T-helper 1 cell (primary cell): ENCODE data around the gene DNAJB11.
A peak's percentile ranks its signal among the peaks of the same experiment; 100 is the strongest.
"Not testable (repeated sequence)": the region's sequence is repeated elsewhere in the genome, so short reads cannot be mapped to it uniquely, and the experiment has no call there.

Experiments
- DNase-seq, 5 donors: peaks; one replicate each; pipeline ENCODE4 v3.0.0-alpha.2; 2012 to 2020

Gene DNAJB11

DNA sequence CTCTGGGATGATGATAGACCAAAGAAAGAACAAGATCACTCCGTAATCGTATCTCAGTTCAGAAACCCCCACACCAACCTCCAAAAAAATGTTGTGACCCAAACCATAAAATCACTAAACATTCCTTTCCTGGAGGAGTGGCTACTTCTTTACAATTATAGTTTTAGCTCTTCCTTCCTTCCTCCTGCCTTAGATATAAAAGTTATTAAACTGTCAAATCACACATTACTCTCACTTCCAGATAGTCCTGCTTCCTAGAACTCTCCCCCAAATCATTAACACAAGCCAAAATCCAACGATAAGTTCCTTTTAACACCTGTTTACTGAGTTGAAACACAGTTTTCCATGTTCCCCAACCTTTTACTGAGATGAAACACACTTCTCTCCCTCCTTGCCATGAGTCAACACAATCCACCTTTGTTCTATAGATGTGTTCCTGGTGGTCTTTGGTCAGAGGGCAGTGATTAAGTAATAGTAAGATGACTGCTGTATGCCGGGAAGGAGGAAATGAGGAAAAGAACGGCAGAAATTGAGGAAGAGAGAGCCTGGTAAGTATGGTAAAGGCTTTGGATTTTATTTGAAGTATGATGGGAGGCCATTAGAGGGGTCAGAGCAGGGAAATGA lies 18.0 kb upstream of the DNAJB11 start:
- no peak for DNase-seq

DNA sequence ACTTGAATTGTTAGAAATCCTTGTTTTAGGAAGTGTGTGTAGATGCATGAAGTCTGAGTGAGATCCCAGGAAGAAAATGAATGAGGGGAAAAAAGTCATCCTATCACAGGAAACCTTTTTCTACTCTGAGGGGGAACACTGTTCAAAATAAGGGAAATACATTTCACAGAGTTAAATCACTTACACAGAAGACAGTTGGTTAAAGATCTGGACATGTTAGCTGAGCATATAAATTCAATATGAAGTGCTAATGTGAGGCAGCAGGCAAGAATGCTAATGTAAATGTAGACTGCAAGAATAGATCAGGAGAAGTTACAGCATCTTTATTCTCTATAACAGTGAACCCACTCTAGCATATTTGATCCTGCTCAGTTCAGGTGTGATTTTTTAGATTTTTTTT lies 5.9 kb upstream of the DNAJB11 start:
- DNase-seq, result no peak

DNA sequence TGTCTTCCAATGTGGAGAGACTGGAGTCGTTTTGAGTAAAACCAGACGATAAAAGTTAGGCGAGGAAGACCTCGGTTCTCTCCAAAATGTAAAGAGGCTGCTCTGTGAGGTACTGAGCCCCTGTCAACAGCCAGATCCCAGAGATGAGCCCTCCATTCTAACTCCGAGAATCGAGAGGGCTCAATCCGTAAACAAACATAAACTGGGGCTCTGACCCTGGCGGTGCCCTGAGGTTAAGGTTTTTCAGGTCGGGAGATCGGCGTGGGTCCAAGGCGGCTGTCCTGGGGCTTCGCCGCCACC lies 3.8 kb upstream of the DNAJB11 start:
- DNase-seq, result no peak

DNA sequence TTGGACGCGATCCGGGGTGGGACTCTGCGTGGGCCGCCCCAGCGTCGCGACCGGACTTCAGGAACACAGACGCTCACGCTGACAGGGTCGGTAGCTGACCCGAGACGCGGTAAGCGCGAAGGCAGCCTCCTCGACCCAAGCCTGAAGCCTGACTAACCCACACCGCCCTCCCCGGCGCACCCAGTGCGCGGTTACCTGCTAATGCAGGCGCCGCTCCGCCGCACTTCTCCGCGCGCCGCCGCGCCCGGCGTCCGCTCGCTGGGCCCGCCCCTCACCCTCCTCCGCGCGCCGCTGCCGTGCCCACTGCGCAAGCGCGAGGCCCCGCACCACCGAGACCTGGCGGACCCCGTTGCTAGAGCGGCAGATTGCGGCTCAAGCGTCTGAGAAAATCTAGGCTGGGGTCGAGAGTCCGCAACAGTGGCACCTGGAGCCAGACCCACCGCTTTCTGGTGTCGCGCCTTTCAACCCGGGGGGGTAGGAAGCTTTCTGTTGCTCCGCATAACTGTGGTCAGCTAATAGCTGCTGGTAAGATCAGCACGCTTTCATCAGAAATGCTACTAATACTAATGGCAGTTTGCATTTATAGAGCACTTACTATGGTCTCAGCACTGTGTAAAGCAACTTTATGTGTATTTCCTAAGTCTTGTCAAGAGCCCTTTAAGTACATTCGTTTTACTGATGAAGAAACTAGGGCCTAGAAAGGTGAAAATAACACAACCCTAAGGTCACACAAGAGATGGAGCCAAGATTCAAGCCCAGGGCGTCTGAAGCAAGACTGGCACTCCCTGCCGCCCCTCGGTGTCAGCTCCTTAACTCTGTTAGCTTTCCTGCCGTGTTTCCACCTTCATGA lies 3.2 kb upstream of the DNAJB11 start, which contains the start of gene TBCCD1:
Gene TBCCD1 (minus strand): TSS at position 268 of the 850 bp plus-strand sequence. CDS start 3,010 bp downstream, outside the sequence.
- peak; percentile 86 to 94 (median 89) for DNase-seq

DNA sequence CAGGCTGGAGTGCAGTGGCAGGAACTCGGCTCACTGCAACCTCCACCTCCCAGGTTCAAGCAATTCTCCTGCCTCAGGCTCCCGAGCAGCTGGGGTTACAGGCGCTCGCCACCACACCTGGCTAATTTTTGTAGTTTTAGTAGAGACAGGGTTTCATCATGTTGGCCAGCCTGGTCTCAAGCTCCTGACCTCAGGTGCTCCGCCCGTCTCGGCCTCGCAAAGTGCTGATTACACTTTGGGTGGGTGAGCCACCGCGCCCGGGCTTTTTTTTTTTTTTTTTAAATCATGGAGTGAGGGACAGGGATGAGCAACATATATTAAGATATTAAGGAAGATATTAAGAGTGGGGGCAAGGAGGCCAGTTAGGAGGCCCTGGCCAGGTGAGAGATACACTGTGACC lies 1.2 kb upstream of the DNAJB11 start:
- DNase-seq, result not testable (repeated sequence)

DNA sequence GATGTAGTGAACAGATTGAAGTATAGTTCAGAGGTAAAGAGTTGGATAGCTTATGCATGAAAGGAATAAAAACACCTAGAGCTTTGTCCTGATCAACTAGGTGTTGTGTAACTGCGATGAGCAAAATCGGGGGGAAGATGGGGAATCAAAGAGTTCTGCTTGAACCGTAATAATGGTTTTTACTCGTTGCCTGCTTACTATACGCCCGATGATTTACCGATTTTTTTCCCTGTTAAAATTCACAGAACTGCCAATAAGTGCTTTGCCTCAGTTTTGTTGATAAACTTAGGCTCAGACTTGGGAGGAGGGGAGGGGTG lies 783 bp upstream of the DNAJB11 start:
- no peak for DNase-seq

DNA sequence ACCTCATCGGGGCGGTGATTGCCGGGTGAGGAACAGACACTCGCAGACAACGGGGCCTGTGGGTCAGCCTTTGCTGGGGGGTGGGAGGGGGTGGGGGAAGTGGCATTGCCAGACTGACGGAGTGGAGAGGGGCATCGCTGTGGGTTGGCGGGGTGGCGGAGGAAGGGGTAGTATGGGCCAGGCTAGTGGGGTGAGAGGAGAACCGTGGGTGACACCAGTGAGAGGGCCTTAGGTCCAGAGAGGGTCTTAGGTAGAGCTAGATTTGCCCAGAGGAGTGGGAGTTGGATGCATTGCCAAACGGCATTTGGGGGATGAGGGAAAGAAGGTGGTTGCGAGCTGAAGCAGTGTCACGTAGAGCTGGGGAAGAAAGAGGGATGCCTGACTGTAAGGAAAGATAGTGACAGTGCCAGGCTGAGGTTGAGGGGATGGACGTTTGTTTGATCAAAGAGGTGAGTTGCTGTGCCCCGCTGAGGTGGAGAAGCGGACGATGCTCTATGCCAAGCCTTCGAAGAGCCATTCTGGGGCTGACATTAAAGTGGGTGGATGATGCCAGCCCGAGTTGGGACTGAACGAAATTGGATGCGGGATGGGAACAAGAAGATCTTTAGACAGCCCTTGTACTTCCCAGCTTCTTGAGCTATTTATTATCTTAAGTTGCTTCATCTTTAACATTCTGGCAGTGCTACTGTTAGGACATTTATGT lies 572 bp downstream of the DNAJB11 start:
- DNase-seq, result no peak

DNA sequence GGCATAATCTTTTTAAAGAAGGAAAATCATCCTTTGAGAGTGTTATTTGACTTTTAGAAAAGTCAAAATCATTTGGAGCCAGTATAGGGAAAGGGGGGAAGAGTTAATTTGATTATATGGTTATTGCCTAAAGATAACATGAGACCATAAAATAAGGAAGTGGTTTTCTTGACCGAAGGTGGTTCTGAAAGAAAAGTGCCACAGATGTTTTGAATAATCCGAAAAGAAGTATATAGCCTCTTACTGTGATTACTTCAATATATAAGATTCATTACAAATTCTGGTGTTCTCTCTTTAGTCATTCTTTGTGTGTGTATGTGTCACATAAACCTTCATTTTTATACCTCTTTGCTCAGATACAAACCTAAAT lies 1.1 kb downstream of the DNAJB11 start:
- no peak for DNase-seq

DNA sequence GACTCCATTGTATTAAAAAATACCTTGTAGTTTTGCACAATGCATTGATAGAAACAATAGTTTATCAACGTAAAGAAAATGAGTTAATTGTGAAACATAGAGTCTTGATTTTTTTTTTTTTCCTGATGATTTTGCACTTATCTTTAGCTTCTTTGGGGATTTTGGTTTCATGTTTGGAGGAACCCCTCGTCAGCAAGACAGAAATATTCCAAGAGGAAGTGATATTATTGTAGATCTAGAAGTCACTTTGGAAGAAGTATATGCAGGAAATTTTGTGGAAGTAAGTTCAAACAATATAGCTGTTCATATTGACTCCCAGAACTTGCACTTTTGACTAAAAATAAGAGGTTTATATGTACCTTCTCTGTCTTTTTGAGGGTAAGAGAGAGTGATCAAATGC lies 7.0 kb downstream of the DNAJB11 start:
- DNase-seq, result no peak

DNA sequence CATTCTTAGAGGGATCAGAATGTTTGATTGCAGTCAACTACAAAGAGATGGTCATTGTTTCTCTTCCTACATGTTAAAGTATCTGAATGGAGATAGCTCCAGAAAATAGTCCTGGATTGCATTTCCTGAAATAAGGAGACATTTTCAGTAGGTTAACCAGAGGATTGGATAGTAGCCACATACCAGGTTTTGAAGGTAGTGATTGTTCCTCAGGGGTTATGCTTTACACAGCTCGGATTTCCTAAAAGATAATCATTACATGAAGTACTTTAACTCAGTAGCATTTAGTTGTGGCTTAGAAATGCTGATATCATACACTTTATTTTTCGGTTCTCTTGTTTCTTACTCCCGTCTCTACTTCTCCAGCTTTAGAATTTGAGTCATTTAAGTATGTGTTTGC lies 10.3 kb downstream of the DNAJB11 start:
- no peak for DNase-seq

DNA sequence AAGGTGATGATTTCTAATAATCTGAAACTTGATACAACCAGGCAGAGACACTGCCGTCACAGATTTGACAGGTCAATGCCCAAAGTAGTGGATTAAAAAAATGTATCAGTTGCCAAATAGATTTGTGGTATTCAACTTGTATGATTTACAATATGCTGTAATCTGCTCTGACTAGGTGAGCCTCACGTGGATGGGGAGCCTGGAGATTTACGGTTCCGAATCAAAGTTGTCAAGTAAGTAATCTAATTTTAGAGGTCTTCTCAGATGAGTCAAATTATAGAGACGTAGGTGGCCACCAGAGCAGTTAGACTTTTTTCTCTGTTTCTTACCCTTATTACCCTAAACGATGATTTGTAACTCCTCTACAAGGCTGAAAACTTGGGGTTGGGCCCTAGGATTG lies 12.0 kb downstream of the DNAJB11 start:
- DNase-seq, result no peak

DNA sequence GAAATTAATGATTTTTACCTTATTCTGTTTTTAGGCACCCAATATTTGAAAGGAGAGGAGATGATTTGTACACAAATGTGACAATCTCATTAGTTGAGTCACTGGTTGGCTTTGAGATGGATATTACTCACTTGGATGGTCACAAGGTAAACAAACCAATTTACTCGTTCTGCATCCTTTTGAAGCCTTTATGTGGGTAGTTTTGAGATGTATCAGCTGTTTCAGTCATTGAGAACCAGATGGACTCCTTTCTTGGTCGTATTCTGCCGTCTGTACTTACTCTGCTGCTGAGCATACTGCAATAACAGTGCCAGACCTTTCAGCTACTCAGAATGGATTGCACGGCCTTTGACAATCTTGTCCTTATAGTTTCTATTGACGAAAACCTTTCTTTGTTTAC lies 13.3 kb downstream of the DNAJB11 start:
- no peak for DNase-seq

DNA sequence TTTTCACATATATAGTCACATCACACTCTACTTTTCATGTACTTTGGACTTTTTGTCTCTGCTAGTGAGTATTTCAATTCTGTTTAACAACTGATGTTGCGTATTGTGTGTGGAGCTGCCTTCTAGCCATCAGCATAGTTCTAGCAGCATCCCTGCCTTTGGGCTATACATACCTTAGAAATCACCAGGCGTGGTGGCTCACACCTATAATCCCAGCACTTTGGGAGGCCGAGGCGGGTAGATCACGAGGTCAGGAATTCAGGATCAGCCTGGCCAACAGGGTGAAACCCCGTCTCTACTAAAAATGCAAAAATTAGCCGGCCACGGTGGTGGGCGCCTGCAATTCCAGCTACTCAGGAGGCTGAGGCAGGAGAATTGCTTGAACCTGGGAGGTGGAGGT lies 15.7 kb downstream of the DNAJB11 start:
- DNase-seq, result not testable (repeated sequence)

DNA sequence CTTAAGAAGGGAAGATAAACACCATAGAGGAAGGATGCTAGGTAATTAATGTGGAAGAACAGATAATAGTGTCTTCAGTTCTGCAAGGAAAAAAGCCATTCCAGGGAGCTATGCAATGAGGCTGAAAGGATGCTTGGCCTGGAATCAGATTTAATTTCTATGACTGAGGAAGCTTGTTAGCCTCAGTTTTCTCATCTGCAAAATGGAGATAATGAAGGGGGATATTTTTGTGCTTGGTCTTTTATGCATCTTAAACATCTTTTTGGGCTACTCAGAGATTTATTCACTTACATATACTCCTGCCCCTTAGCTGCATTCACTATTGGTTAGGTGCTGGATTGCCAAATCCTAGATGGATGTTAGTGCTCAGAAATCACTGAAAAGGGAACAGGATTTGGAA lies 16.7 kb downstream of the DNAJB11 start:
- no peak for DNase-seq

DNA sequence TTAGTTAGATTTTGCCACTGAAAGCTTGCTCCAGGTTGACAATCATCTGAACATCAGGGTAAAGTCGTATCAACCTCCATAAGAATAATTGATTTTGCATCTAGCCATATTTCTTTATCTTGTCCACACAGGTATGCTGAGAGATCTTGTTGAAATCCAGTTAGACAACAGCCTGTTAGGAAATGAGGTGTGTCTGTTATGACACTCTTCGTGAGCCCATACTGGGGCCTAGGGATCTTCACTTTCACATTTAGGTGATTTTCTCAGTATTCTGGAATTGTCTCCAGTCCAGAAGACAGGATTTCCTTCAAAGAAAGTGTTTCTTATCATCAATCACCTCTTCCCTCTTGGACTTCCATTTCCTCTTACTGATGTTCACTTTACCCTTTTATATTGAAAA lies 18.1 kb downstream of the DNAJB11 start:
- DNase-seq, result no peak

DNA sequence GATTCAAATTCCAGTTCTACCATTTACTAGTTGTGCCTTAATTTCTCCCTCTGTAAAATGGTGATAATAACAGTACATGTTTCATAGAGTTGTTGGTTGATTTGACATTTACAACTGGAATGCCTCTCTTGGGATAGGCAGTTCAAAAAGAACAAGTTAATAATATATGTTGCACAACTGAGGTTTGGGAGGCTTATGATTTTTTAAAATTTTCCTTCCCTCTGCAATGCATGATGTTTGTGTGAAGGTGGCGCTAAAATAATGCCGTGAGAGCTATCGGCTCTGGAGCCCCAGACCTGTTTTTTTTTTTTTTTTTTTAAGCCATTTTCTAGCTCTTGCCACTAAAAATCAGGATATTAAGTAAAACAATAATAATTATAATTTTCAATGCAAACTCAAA lies 18.6 kb downstream of the DNAJB11 start:
- DNase-seq, result no peak

DNA sequence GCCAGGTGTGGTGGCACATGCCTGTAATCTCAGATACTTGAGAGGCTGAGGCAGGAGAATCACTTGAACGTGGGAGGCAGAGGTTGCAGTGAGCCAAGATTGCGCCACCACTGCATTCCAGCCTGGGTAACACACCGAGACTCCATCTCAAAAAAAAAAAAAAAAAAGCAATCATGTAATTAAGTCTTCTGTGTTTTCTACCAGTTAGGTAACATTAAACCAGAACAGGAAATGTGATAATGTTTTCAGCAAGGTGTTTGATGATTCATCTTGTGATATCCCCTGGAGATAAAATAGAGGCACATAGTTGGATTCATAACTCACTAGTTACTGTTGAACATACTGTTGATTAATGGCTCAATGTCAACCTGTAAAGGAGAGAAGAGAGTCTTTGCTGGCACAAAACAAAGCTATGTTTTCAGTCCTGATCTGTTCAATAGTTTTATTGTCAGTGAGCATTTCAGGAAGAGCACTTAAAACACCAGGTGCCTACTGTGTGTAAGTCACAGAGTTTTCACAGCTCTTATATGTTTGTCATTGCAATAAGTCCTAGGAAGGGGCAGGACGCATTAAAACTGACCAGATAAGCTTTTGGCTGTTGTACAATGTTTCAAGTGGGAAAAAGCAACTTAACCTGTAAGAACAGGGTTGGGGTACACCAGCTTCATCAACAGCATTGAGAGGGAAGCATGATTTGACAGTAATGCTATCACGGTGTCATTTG lies 19.5 kb downstream of the DNAJB11 start:
- DNase-seq, result peak in 1 of 5 donors; percentile 19

DNA sequence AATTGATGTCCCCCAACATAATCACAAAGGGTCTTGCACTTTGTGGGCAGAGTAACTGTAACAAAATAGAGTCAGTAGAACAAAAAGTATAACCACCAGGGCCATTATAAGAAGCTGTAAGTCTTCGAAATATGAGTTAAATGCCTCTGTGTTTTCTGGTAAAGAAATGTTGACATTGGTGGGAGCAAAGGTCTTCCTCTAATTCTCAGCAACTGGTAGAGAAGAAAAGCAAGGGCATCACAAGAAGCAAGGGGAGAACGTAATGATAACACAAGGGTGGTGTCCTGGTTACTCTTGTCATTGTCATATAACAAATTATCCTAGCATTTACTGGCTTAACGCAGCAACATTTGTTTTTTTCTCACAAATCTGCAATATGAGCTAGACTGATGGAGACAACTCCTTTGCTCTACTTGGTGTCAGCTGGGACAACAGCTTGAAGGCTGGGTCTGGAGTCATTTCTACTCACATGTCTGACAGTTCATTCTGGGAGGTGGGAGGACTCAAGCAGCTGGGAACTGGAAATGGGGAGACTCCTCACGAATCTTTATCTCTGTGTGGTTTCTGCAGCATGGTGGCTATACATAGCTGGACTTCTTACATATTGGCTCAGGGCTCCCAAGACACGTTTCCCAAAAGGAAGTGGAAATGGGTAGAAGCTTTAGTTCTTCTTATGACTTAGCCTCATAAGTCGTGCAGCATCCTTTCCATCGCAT lies 20.2 kb downstream of the DNAJB11 start:
- DNase-seq, result no peak

DNA sequence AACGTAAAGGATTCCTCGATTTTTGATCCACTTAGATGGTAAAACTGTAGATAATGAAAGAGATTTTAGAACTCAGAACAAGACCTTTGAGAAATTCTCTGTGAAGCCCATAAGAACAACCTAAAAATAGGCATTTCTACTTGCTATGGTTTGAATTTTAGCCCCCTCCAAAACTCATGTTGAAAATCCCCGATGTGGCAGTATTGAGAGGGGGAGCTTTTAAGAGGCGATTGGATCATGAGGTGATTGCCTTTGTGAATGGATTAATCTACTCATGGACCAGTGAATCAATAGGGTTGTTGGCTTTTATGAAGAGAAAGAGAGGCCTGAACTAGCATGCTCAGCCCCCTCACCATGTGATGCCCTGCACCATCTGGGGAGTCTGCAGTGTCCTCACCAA lies 22.2 kb downstream of the DNAJB11 start:
- DNase-seq, result no peak

DNA sequence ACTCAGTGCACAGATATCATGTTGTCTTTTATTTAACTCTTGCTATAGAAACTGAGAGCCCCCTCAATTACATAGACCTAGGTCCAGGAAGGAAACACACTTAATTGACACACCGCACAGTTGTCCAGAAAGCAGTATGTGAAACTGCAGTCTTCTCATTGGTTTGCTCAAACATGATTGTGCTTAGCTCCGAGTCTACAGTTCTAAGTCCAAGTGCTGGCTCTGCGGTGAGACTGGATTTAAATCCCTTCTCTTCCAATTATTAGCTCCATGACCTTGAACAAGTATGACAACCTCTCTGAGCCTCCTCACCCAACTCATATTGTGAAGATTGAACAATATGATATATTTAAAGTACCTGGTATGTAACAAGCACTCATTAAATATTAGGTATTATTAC lies 23.3 kb downstream of the DNAJB11 start:
- no peak for DNase-seq

DNA sequence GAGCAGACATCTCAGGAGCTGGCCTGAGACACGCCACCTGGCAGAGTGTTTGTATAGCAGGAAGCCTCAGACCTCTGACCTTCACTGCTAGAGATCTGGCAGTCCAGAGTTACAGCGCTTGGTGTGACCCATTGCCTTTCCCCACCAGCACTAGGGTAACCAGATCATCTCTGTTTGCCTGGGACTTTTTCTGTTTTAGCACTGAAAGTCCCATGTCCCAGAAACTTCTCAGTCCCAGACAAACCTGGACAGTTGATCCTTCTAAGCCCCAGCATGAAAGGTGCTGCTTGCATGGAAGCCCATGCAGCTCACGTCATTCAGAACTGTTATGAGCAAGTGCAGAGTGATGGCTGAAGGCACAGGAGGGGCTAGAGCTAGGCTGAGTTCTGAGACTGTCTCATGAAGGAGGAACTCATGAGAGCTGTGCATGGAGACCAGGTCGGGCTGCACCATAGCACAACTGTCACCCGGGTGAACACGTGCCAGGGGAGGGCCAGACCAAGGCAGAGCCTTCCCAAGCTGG lies 24.1 kb downstream of the DNAJB11 start:
- no peak for DNase-seq

DNA sequence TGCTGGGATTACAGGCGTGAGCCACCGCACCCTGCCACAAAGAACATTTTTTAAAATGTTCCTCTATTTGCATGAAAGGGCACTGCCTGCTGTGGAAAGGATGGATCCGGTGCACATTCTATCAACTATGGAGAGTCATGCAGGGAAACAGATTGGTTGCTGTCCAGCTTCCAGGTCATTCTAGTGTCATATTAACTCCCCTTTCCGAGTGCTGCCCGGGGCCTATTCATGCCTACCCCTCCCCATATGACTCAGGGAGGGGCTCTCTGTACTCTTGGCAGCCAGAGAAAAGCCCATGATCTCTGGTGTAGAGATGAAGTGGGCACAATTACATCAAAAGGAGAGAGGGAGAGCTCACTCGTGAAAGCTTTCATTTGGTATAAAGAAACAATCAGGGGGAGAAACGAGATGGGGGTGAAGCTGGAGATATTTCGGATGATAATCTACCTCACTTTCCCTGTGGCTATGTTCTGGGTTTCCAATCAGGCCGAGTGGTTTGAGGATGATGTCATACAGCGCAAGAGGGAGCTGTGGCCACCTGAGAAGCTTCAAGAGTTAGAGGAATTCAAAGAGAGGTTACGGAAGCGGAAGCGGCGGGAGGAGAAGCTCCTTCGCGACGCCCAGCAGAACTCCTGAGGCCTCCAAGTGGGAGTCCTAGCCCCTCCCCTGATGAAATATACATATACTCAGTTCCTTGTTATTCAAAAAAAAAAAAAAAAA lies 26.2 kb downstream of the DNAJB11 start:
- DNase-seq, result no peak
